Measurements from ENCODE around the gene CEBPA.

GRCh38 chr19:33347300-33347699 lies 45.0 kb upstream of the CEBPA start:
- TF ChIP-seq, protein P1, sequence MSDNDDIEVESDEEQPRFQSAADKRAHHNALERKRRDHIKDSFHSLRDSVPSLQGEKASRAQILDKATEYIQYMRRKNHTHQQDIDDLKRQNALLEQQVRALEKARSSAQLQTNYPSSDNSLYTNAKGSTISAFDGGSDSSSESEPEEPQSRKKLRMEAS (IDR thresholded peaks at IDR 0.05), result no peak
- TF ChIP-seq SP1 (IDR thresholded peaks at IDR 0.05) (no peak), YY1 (IDR thresholded peaks at IDR 0.05) (no peak), REST (IDR thresholded peaks at IDR 0.05) (no peak), TAF1 (conservative IDR thresholded peaks at IDR 0.05) (no peak), JUND (IDR thresholded peaks at IDR 0.05) (no peak), EGR1 (IDR thresholded peaks at IDR 0.05; ENCODE audit: low read depth in 2 of 2) (no peak), GABPA (IDR thresholded peaks at IDR 0.05 in 1 of 2, conservative IDR thresholded peaks at IDR 0.05 in 1 of 2) (no peak), FOXA1 (IDR thresholded peaks at IDR 0.05) (no peak), RAD21 (IDR thresholded peaks at IDR 0.05) (no peak)
- TF ChIP-seq, protein P2, sequence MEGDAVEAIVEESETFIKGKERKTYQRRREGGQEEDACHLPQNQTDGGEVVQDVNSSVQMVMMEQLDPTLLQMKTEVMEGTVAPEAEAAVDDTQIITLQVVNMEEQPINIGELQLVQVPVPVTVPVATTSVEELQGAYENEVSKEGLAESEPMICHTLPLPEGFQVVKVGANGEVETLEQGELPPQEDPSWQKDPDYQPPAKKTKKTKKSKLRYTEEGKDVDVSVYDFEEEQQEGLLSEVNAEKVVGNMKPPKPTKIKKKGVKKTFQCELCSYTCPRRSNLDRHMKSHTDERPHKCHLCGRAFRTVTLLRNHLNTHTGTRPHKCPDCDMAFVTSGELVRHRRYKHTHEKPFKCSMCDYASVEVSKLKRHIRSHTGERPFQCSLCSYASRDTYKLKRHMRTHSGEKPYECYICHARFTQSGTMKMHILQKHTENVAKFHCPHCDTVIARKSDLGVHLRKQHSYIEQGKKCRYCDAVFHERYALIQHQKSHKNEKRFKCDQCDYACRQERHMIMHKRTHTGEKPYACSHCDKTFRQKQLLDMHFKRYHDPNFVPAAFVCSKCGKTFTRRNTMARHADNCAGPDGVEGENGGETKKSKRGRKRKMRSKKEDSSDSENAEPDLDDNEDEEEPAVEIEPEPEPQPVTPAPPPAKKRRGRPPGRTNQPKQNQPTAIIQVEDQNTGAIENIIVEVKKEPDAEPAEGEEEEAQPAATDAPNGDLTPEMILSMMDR (IDR thresholded peaks at IDR 0.05; ENCODE audit: low read depth, low read length, missing input control), result no peak
- TF ChIP-seq, protein P3, sequence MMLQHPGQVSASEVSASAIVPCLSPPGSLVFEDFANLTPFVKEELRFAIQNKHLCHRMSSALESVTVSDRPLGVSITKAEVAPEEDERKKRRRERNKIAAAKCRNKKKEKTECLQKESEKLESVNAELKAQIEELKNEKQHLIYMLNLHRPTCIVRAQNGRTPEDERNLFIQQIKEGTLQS (IDR thresholded peaks at IDR 0.05), result no peak

Data from liver (tissue), 3 donors.